Loucy (cell line): ENCODE results near the gene CHD6.

ENCODE experiments used
- H2AFZ ChIP-seq: fragments of 200-600 bp; sonication (generic); 2 replicates; pipeline ENCODE4 v1.6.0; 2016; ENCODE audit warnings: antibody characterized with exemption, mild to moderate bottlenecking, low read length, moderate library complexity
- H3F3A ChIP-seq: fragments of 200-600 bp; 2 replicates; pipeline ENCODE4 v1.6.0; 2016; ENCODE audit warnings: antibody characterized with exemption, low read depth, mild to moderate bottlenecking
- H3K27me3 ChIP-seq: fragments of 200-600 bp; sonication (generic); 2 replicates; pipeline ENCODE4 v1.6.1; 2014; ENCODE audit warnings: low read length, mild to moderate bottlenecking; ENCODE audit not compliant: insufficient read depth, poor library complexity, severe bottlenecking
- H3K36me3 ChIP-seq: fragments of 200-600 bp; sonication (generic); 2 replicates; pipeline ENCODE4 v1.6.1; 2016; ENCODE audit warnings: low read length; ENCODE audit not compliant: insufficient read depth
- H3K4me1 ChIP-seq: fragments of 200-600 bp; sonication (generic); 2 replicates; pipeline ENCODE4 v1.5.1; 2014; ENCODE audit warnings: low read length, mild to moderate bottlenecking; ENCODE audit not compliant: insufficient read depth, poor library complexity, severe bottlenecking
- H3K4me2 ChIP-seq: fragments of 200-600 bp; sonication (generic); 2 replicates; pipeline ENCODE4 v1.6.0; 2014; ENCODE audit warnings: antibody characterized with exemption, low read length, low read depth, mild to moderate bottlenecking; ENCODE audit not compliant: poor library complexity, severe bottlenecking
- H3K4me3 ChIP-seq: fragments of 200-600 bp; sonication (generic); 2 replicates; pipeline ENCODE4 v1.5.1; 2014; ENCODE audit warnings: low read length, mild to moderate bottlenecking, mixed read lengths; ENCODE audit not compliant: poor library complexity, severe bottlenecking
- H3K79me2 ChIP-seq: fragments of 200-600 bp; sonication (generic); 2 replicates; pipeline ENCODE4 v1.6.1; 2014; ENCODE audit warnings: low read length; ENCODE audit not compliant: insufficient read depth
- H3K9ac ChIP-seq: fragments of 200-600 bp; sonication (generic); 2 replicates; pipeline ENCODE4 v1.6.0; 2014; ENCODE audit warnings: mild to moderate bottlenecking, low read depth, low read length, moderate library complexity; ENCODE audit not compliant: poor library complexity, severe bottlenecking
- H3K9me2 ChIP-seq: fragments of 200-600 bp; sonication (generic); replicated peaks from 2 replicates; pipeline ENCODE4 v1.6.1; 2016; ENCODE audit warnings: low read depth, low read length, mixed read lengths
- H3K9me3 ChIP-seq: fragments of 200-600 bp; sonication (generic); 2 replicates; pipeline ENCODE4 v1.6.1; 2014; ENCODE audit warnings: mild to moderate bottlenecking, antibody characterized with exemption, low read length, low read depth; ENCODE audit not compliant: insufficient read depth
- H4K20me1 ChIP-seq: fragments of 200-600 bp; sonication (generic); 2 replicates; pipeline ENCODE4 v1.6.0; 2014; ENCODE audit warnings: antibody characterized with exemption, low read length, mild to moderate bottlenecking; ENCODE audit not compliant: insufficient read depth, poor library complexity, severe bottlenecking
- EZH2phosphoT487 ChIP-seq: fragments of 200-600 bp; IDR thresholded peaks from 2 replicates; pipeline ENCODE4 v1.6.1; 2018; ENCODE audit warnings: antibody characterized with exemption, mild to moderate bottlenecking, moderate library complexity, borderline replicate concordance
- TF ChIP-seq, protein P1 (sequence below): fragments of 200-600 bp; sonication (generic); conservative IDR thresholded peaks from 2 replicates; pipeline ENCODE4 v1.5.1; 2014; ENCODE audit warnings: mild to moderate bottlenecking, antibody characterized with exemption, low read length

Gene CHD6

DNA sequence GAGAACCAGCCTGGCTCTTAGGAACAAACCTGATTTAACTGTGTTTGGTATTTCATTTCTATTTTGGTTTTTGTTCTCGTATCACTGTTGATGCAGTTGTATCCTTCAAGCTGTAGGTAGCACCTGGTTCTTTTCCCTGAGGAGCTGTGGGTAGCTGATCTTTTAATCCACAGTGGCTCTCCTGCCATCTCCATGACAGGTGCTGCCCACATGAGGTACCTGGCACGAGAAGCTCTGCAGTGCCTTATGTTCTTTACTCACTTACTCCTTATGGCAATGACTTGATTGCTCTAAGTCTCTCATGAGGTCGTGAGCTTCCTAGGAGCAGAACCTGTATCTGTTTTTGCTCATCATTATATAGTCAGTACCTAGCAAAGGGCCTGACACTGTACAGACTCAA lies 177.3 kb downstream of the CHD6 start:
- Histone ChIP-seq H4K20me1 (no peaks in the 10 kb centered on the region), H3F3A (no peaks in the 10 kb centered on the region), H3K9ac (no peak overlapping the region), H3K36me3 (peaks cover 71% of the 10 kb centered on the region; the same call in 1 of the 2 replicates), H3K79me2 (no peaks in the 10 kb centered on the region), H3K4me2 (no peak overlapping the region), H3K9me3 (no peaks in the 10 kb centered on the region), H3K4me1 (peaks cover 9% of the 10 kb centered on the region), H3K27me3 (no peaks in the 10 kb centered on the region), H3K4me3 (no peak overlapping the region), H2AFZ (no peak overlapping the region), H3K9me2 (no peaks in the 10 kb centered on the region)
- TF ChIP-seq, protein P1, sequence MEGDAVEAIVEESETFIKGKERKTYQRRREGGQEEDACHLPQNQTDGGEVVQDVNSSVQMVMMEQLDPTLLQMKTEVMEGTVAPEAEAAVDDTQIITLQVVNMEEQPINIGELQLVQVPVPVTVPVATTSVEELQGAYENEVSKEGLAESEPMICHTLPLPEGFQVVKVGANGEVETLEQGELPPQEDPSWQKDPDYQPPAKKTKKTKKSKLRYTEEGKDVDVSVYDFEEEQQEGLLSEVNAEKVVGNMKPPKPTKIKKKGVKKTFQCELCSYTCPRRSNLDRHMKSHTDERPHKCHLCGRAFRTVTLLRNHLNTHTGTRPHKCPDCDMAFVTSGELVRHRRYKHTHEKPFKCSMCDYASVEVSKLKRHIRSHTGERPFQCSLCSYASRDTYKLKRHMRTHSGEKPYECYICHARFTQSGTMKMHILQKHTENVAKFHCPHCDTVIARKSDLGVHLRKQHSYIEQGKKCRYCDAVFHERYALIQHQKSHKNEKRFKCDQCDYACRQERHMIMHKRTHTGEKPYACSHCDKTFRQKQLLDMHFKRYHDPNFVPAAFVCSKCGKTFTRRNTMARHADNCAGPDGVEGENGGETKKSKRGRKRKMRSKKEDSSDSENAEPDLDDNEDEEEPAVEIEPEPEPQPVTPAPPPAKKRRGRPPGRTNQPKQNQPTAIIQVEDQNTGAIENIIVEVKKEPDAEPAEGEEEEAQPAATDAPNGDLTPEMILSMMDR: no peak
- no peak for TF ChIP-seq EZH2phosphoT487

DNA sequence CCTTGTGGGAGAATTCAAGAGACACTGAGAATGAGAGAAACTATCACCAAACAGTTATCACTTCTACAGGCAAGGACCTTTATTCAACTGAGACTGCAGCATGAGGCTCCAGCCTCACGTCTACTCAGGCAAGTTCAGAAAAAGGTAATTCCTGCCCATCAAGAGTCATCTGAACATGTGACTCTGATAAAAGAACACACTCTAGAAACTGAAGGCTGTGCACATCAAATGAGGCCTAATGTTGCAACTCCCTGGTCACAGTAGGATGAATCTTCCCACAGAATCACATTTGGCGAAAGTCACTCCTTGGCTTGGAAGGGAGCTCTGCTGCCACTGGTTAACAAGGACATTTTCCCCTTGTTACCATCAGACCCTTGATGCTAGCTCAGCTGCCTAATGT lies 180.3 kb downstream of the CHD6 start:
- Histone ChIP-seq H3K27me3 (no peaks in the 10 kb centered on the region), H3K4me1 (peaks cover 9% of the 10 kb centered on the region), H3F3A (no peaks in the 10 kb centered on the region), H3K9me2 (no peaks in the 10 kb centered on the region), H3K79me2 (no peaks in the 10 kb centered on the region), H3K9me3 (peaks cover 4% of the 10 kb centered on the region; the same call in 1 of the 2 replicates), H2AFZ (no peak overlapping the region), H3K4me3 (no peak overlapping the region), H4K20me1 (no peaks in the 10 kb centered on the region), H3K36me3 (peaks cover 58% of the 10 kb centered on the region), H3K4me2 (no peak overlapping the region), H3K9ac (no peak overlapping the region)
- TF ChIP-seq, protein P1: no peak

DNA sequence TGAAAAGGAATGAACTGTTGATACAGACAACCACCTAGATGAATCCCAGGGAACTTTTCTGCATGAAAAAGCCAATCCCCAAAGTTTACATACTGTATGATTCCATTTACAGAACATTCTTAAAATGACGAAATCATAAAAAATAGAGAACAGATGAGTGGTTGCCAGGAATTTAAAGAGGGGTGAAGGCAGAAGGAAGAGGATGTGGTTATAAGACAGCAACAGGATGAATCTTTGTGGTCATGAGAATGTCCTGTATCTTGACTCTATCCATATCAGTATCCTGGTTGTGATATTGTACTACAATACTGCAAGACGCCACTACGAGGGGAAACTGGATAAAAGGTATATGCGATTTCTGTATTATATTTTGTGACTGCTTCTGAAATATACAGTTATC lies 181.5 kb downstream of the CHD6 start:
- Histone ChIP-seq H3K4me1 (peaks cover 9% of the 10 kb centered on the region), H3K27me3 (no peaks in the 10 kb centered on the region), H3K9me2 (no peaks in the 10 kb centered on the region), H2AFZ (no peak overlapping the region), H3K9ac (no peak overlapping the region), H3K79me2 (no peaks in the 10 kb centered on the region), H3K36me3 (peaks cover 56% of the 10 kb centered on the region), H3F3A (no peaks in the 10 kb centered on the region), H3K4me2 (no peak overlapping the region), H3K4me3 (no peak overlapping the region), H4K20me1 (no peaks in the 10 kb centered on the region), H3K9me3 (peaks cover 4% of the 10 kb centered on the region; the same call in 1 of the 2 replicates)
- no peak for TF ChIP-seq EZH2phosphoT487
- TF ChIP-seq, protein P1: no peak
